ENCODE measurements around the gene F2. TPM values are rescaled to one million over a fixed set of nuclear protein-coding genes. Genes with fewer than 3 reads are reported as not detected.

Gene F2
- total RNA-seq, 1 experiment from 2014 or later = 0.47 TPM

GRCh38 chr11:46776878-46777277 is 57.9 kb downstream of the F2 start:
- TF ChIP-seq ZFX (IDR thresholded peaks at IDR 0.05) (no peak), EGR1 (IDR thresholded peaks at IDR 0.05; ENCODE audit: low read depth) (no peak), CBX3 (IDR thresholded peaks at IDR 0.05; ENCODE audit: low read depth) (no peak), CEBPB (IDR thresholded peaks at IDR 0.05; ENCODE audit: low read depth) (no peak), TCF7L2 (IDR thresholded peaks at IDR 0.05; ENCODE audit: borderline replicate concordance, extremely low read depth, insufficient read depth, insufficient read length) (no peak), EZH2 (IDR thresholded peaks at IDR 0.05) (no peak), REST (IDR thresholded peaks at IDR 0.05; ENCODE audit: low read depth) (no peak), EZH2phosphoT487 (IDR thresholded peaks at IDR 0.05; ENCODE audit: borderline replicate concordance) (no peak)
- Histone ChIP-seq H3K9me3 (ENCODE audit: control insufficient read depth in 1 of 2, insufficient read depth in 1 of 2, low read depth in 1 of 2, low read length in 2 of 2) (no peaks in the 10 kb centered on the region), H4K20me1 (ENCODE audit: insufficient read depth) (no peaks in the 10 kb centered on the region), H3K36me3 (ENCODE audit: control insufficient read depth in 1 of 2, insufficient read depth in 2 of 2, low read length in 2 of 2) (peaks cover 41 to 46% of the 10 kb centered on the region in 2 experiments), H3K27ac (ENCODE audit: low read depth, low read length) (no peak overlapping the region), H3K9me2 (ENCODE audit: insufficient read depth) (no peaks in the 10 kb centered on the region), H3K9ac (ENCODE audit: low read length) (no peak overlapping the region), H3K4me3 (replicated peaks in 1 of 2; ENCODE audit: low read depth in 1 of 2, low read length in 2 of 2) (no peak overlapping the region), H3K4me2 (ENCODE audit: low read length) (no peak overlapping the region), H3K27me3 (ENCODE audit: insufficient read depth, low read length) (no peaks in the 10 kb centered on the region), H3K4me1 (ENCODE audit: control insufficient read depth in 1 of 2, insufficient read depth in 2 of 2, low read length in 2 of 2) (no peaks in the 10 kb centered on the region), H2AFZ (ENCODE audit: low read depth, low read length, poor library complexity, severe bottlenecking) (no peak overlapping the region), H3K79me2 (ENCODE audit: insufficient read depth, low read length) (peaks cover 17% of the 10 kb centered on the region)
- no peak for DNase-seq (ENCODE audit: low read depth, low spot score)
- intact Hi-C loops (cut with micrococcal nuclease) = no loop called here
- no peak for ATAC-seq
- RAD21 ChIA-PET (ENCODE audit: low non-redundant PET in 1 of 2, low total read pairs in 2 of 2, uncharacterized antibody in 2 of 2, unreplicated experiment in 2 of 2) = no interaction called here
- BruUV-seq (replicated peaks) = no TSS peak
- POLR2A ChIA-PET = no interaction called here
- CTCF ChIA-PET = no interaction called here
